ENCODE measurements around the gene FRY.
A peak's percentile ranks its signal among the peaks of the same experiment; 100 is the strongest.

FRY gene

GRCh38 chr13:32310134-32310706, 278.6 kb downstream of the FRY start:
- DNase-seq (ENCODE audit: low spot score) = peak; percentile 30

- DNase-seq (ENCODE audit: low spot score) = no peak
Measured at GRCh38 chr13:32311188-32311897, 279.8 kb downstream of the FRY start.

DNA sequence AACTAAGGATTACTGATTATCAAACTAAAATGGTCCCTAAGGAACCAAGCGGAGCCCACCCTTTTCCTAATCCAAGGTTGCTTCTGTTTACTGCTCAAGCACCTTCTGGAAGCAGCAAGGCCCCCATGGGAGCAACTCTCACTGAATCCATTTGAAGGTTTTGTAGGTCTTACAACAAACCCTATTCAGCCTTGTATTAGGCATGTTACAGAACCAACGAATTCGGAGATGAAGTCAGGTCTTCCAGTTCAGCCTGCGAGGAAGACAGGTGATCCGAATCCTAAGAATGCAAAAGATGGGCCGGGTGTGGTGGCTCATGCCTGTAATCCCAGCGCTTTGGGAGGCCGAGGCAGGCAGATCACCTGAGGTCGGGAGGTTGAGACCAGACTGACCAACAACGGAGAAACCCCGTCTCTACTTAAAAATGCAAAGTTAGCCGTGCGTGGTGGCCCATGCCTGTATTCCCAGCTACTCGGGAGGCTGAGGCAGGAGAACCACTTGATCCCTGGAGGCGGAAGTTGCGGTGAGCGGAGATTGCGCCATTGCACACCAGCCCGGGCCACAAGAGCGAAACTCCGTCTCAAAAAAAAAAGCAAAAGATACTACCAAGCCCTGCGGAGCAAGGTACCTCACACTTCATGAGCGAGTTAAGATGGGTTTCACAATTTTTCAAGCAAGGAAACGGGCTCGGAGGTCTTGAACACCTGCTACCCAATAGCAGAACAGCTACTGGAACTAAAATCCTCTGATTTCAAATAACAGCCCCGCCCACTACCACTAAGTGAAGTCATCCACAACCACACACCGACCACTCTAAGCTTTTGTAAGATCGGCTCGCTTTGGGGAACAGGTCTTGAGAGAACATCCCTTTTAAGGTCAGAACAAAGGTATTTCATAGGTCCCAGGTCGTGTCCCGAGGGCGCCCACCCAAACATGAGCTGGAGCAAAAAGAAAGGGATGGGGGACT, 283.0 kb downstream of the FRY start:
- DNase-seq (ENCODE audit: low spot score) = peak; percentile 31

GRCh38 chr13:32315238-32316027, 283.9 kb downstream of the FRY start, which contains the start of the genes BRCA2 and ZAR1L:
Gene BRCA2 (plus strand): TSS chr13:32315508. CDS start chr13:32316461, 953 bp downstream.
Gene ZAR1L (minus strand): TSS chr13:32315363. CDS start chr13:32311925, 3,438 bp downstream.
- DNase-seq (ENCODE audit: low spot score) = peak; percentile 84

- no peak for DNase-seq (ENCODE audit: low spot score)
Measured at GRCh38 chr13:32316028-32316339, 284.4 kb downstream of the FRY start.

GRCh38 chr13:32316501-32316900, 284.9 kb downstream of the FRY start:
- no peak for DNase-seq (ENCODE audit: low spot score)

GRCh38 chr13:32317716-32318465, 286.3 kb downstream of the FRY start:
- DNase-seq (ENCODE audit: low spot score) = no peak

DNA sequence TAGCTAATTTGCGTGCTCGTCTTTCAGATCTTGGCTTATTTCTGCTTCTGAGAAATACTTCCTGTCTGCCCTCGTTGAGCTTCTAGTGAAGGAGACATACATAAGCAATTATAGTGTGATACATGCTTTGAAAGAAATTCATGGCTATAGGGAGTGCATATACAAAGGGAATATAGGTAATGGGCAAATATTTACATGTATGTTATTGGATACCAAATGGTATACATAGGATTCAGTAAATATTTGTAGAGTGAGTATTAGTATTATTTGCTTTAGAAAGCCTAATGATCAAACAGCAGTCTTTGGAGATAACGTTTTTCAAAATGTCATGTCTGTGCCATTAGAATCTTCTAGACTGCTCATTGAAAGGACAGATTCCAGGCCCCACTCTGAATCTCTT, 289.0 kb downstream of the FRY start:
- DNase-seq (ENCODE audit: low spot score) = no peak

DNA sequence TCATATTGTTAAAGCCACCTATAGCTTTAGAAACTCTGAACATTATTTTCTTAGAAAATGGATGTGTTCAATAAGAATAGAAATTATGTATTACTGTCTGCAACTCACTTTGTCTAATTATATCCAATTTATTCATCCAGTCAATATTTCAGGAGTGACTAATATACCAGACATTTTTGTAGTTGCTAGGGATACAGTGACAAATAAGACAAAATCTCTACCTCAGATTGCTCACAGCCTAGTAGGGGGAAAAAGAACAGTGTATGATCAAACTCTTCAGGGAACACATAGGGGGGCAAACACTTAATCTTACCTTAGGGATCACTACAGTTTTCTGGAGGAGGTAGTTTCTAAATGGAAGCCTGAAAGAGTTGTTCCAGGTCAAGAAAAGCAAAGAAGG, 292.3 kb downstream of the FRY start:
- no peak for DNase-seq (ENCODE audit: low spot score)

DNA sequence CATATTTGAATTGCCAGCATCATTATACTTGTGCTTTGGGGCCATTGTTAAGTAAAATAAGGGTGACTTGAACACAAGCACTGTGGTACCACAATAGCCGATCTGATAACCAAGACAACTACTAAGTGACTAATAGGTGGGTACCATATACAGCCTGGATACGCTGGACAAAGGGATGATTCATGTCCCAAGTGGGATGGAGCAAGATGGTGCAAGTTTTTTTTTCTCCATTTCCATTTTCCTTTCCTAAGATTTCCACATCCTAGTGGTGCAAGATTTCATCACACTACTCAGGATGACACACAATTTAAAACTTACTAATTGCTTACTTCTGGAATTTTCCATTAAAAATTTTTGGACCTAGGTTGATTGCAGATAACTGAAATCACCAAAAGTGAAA, 298.9 kb downstream of the FRY start:
- no peak for DNase-seq (ENCODE audit: low spot score)

- DNase-seq (ENCODE audit: low spot score) = no peak
Measured at GRCh38 chr13:32334671-32335070, 303.1 kb downstream of the FRY start.

- DNase-seq (ENCODE audit: low spot score) = no peak
Measured at GRCh38 chr13:32340914-32341313, 309.3 kb downstream of the FRY start.

DNA sequence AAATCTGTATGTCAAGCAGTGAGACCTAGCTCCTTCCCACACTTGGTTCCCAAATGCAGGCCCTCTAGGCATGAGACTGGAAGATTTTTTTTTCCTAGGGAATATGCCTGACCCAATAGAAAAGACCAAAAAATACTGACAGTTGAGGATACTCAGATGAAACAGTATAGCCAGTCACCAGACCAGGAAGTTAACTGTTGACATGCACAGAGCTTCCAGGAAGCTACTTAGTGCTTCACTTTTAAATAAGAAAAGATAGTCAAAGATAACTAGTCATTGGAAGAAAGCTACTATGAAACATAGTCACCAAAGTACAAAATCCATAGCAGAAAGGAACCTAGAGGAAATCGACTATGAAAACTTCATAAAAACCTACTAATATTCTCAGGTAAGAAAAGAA, 316.1 kb downstream of the FRY start:
- DNase-seq (ENCODE audit: low spot score) = no peak

All from iPS-NIHi11 (cell line).